HG03064 (cell line): ENCODE results near the gene PSMB1.
A peak's percentile ranks its signal among the peaks of the same experiment; 100 is the strongest.
"Not testable (repeated sequence)": the region's sequence is repeated elsewhere in the genome, so short reads cannot be mapped to it uniquely, and the experiment has no call there.

ENCODE experiments used
- ATAC-seq: cut with Tn5 transposase; IDR thresholded peaks from one replicate; pipeline ENCODE4 v1.9.1; 2021; ENCODE audit warnings: low read depth; ENCODE audit not compliant: unreplicated experiment

Gene PSMB1

GRCh38 chr6:170536671-170537070 is 16.4 kb downstream of the PSMB1 start:
- no peak for ATAC-seq

- no peak for ATAC-seq
Measured at GRCh38 chr6:170535004-170535403, 18.1 kb downstream of the PSMB1 start.

GRCh38 chr6:170533792-170534191 is 19.3 kb downstream of the PSMB1 start:
- ATAC-seq: no peak

GRCh38 chr6:170532867-170533488 is 20.1 kb downstream of the PSMB1 start:
- ATAC-seq: no peak

GRCh38 chr6:170529839-170530469 is 23.2 kb downstream of the PSMB1 start:
- ATAC-seq: peak; percentile 72

- ATAC-seq: not testable (repeated sequence)
Measured at GRCh38 chr6:170527995-170528394, 25.1 kb downstream of the PSMB1 start.

- no peak for ATAC-seq
Measured at GRCh38 chr6:170525795-170526194, 27.3 kb downstream of the PSMB1 start.

- ATAC-seq: no peak
Measured at GRCh38 chr6:170524172-170524502, 29.0 kb downstream of the PSMB1 start.

GRCh38 chr6:170523256-170524171 is 29.6 kb downstream of the PSMB1 start:
- ATAC-seq: no peak

- ATAC-seq: no peak
Measured at GRCh38 chr6:170522565-170523183, 30.4 kb downstream of the PSMB1 start.

GRCh38 chr6:170516783-170517616 is 36.1 kb downstream of the PSMB1 start:
- ATAC-seq: no peak

- ATAC-seq: no peak
Measured at GRCh38 chr6:170514908-170515307, 38.2 kb downstream of the PSMB1 start.

- ATAC-seq: no peak
Measured at GRCh38 chr6:170512249-170512648, 40.9 kb downstream of the PSMB1 start.

GRCh38 chr6:170510631-170511030 is 42.5 kb downstream of the PSMB1 start:
- no peak for ATAC-seq

- ATAC-seq: no peak
Measured at GRCh38 chr6:170509723-170510018, 43.4 kb downstream of the PSMB1 start.

- ATAC-seq: not testable (repeated sequence)
Measured at GRCh38 chr6:170508892-170509722, 44.0 kb downstream of the PSMB1 start.

- ATAC-seq: not testable (repeated sequence)
Measured at GRCh38 chr6:170508275-170508674, 44.8 kb downstream of the PSMB1 start.

- ATAC-seq: not testable (repeated sequence)
Measured at GRCh38 chr6:170507728-170508127, 45.4 kb downstream of the PSMB1 start.

GRCh38 chr6:170506446-170506845 is 46.7 kb downstream of the PSMB1 start:
- ATAC-seq: no peak

- ATAC-seq: no peak
Measured at GRCh38 chr6:170505306-170505705, 47.8 kb downstream of the PSMB1 start.
